Neural cell (in vitro differentiated cells): Measurements from ENCODE around the gene CH25H. TPM values are rescaled to one million over a fixed set of nuclear protein-coding genes. Genes with fewer than 3 reads are reported as not detected.

Experiments
- H2AFZ ChIP-seq: fragments of 200-600, 300-800 bp; sonication (generic), shearing (Covaris generic); 2 replicates; pipeline ENCODE4 v1.6.0; 2014; ENCODE audit warnings: low read depth, mild to moderate bottlenecking, antibody characterized with exemption, low read length, moderate library complexity
- H3F3A ChIP-seq: fragments of 200-600 bp; shearing (Covaris generic); 2 replicates; pipeline ENCODE4 v1.6.1; 2016; ENCODE audit warnings: mild to moderate bottlenecking, moderate library complexity, mixed read lengths, antibody characterized with exemption, low read length; ENCODE audit not compliant: insufficient read depth, poor library complexity, severe bottlenecking
- H3K27ac ChIP-seq: fragments of 200-600, 300-800 bp; sonication (generic), shearing (Covaris generic); 2 replicates; pipeline ENCODE4 v1.5.1; 2014; ENCODE audit warnings: mild to moderate bottlenecking, low read length, moderate library complexity
- H3K27me3 ChIP-seq: fragments of 300-800, 200-600 bp; sonication (generic), shearing (Covaris generic); 2 replicates; pipeline ENCODE4 v1.6.0; 2014; ENCODE audit warnings: mild to moderate bottlenecking, low read depth, low read length, moderate library complexity; ENCODE audit not compliant: insufficient read depth
- H3K36me3 ChIP-seq: fragments of 300-800, 200-600 bp; sonication (generic), shearing (Covaris generic); 2 replicates; pipeline ENCODE4 v1.5.1; 2014; ENCODE audit warnings: mild to moderate bottlenecking, antibody characterized with exemption, low read length, moderate library complexity; ENCODE audit not compliant: insufficient read depth
- H3K4me2 ChIP-seq: fragments of 300-800, 200-600 bp; sonication (generic), shearing (Covaris generic); 2 replicates; pipeline ENCODE4 v1.6.0; 2014; ENCODE audit warnings: mild to moderate bottlenecking, low read length
- H3K4me3 ChIP-seq: fragments of 300-800, 200-600 bp; sonication (generic), shearing (Covaris generic); 2 replicates; pipeline ENCODE4 v1.5.1; 2014; ENCODE audit warnings: mild to moderate bottlenecking, low read length, moderate library complexity
- H3K79me2 ChIP-seq: fragments of 200-600 bp; shearing (Covaris generic); replicated peaks from 2 replicates; pipeline ENCODE4 v1.6.0; 2014; ENCODE audit warnings: mild to moderate bottlenecking, low read length, moderate library complexity; ENCODE audit not compliant: insufficient read depth
- H3K9ac ChIP-seq: fragments of 300-800, 200-600 bp; sonication (generic), shearing (Covaris generic); 2 replicates; pipeline ENCODE4 v1.6.1; 2016; ENCODE audit warnings: mild to moderate bottlenecking, low read length, mixed read lengths
- H3K9me2 ChIP-seq: fragments of 200-600 bp; shearing (Covaris generic); 2 replicates; pipeline ENCODE4 v1.6.1; 2016; ENCODE audit warnings: mild to moderate bottlenecking, low read length, mixed read lengths; ENCODE audit not compliant: insufficient read depth
- H3K9me3 ChIP-seq: fragments of 200-600, 300-800 bp; sonication (generic), shearing (Covaris generic); 2 replicates; pipeline ENCODE4 v1.6.1; 2016; ENCODE audit warnings: mild to moderate bottlenecking, mixed run types, low read length, moderate library complexity, mixed read lengths
- H4K20me1 ChIP-seq: fragments of 200-600 bp; shearing (Covaris generic); 2 replicates; pipeline ENCODE4 v1.6.1; 2016; ENCODE audit warnings: mild to moderate bottlenecking, mixed run types; ENCODE audit not compliant: insufficient read depth
- CTCF ChIP-seq: fragments of 450-650 bp; IDR thresholded peaks from 2 replicates; pipeline ENCODE4 v1.5.1; 2014; ENCODE audit warnings: antibody characterized with exemption, mild to moderate bottlenecking, moderate library complexity; ENCODE audit not compliant: poor library complexity, severe bottlenecking
- EP300 ChIP-seq: fragments of 450-650 bp; conservative IDR thresholded peaks from 2 replicates; pipeline ENCODE4 v1.6.1; 2014; ENCODE audit warnings: antibody characterized with exemption, mild to moderate bottlenecking, moderate library complexity; ENCODE audit not compliant: poor library complexity, severe bottlenecking
- EZH2 ChIP-seq: fragments of 200-600, 300-800 bp; shearing (Covaris generic), sonication (generic); IDR thresholded peaks from 2 replicates; pipeline ENCODE4 v1.6.1; 2014; ENCODE audit warnings: antibody characterized with exemption, low read length, borderline replicate concordance, mild to moderate bottlenecking; ENCODE audit not compliant: insufficient read depth, poor library complexity, severe bottlenecking
- MXI1 ChIP-seq: fragments of 450-650 bp; conservative IDR thresholded peaks from 2 replicates; pipeline ENCODE4 v1.6.1; 2014; ENCODE audit warnings: antibody characterized with exemption, mild to moderate bottlenecking; ENCODE audit not compliant: poor library complexity, severe bottlenecking
- POLR2AphosphoS5 ChIP-seq: IDR thresholded peaks from 2 replicates; pipeline ENCODE4 v1.6.1; 2012
- RAD21 ChIP-seq: fragments of 450-650 bp; conservative IDR thresholded peaks from 2 replicates; pipeline ENCODE4 v1.6.1; 2014; ENCODE audit warnings: antibody characterized with exemption, mild to moderate bottlenecking, moderate library complexity
- REST ChIP-seq: IDR thresholded peaks from 2 replicates; pipeline ENCODE4 v1.6.1; 2012; ENCODE audit warnings: borderline replicate concordance
- SMC3 ChIP-seq: fragments of 450-650 bp; conservative IDR thresholded peaks from 2 replicates; pipeline ENCODE4 v1.6.1; 2014; ENCODE audit warnings: antibody characterized with exemption, mild to moderate bottlenecking, moderate library complexity; ENCODE audit not compliant: poor library complexity
- TAF1 ChIP-seq: IDR thresholded peaks from 2 replicates; pipeline ENCODE4 v1.6.1; 2012; ENCODE audit warnings: low read depth
- polyA plus RNA-seq: library from polyadenylated mRNA; depleted of rRNA; stranded (reverse); fragments of >200 nt; gene quantifications from 2 replicates; pipeline ENCODE4 v1.2.3, GENCODE V29; 2014

Gene CH25H
- polyA plus RNA-seq, 1 donor from 2014 or later: 0.22 TPM

GRCh38 chr10:89207801-89208551 is 859 bp upstream of the CH25H start:
- Histone ChIP-seq H3K27ac (no peak overlapping the region), H3K79me2 (no peaks in the 10 kb centered on the region), H4K20me1 (no peaks in the 10 kb centered on the region), H3K27me3 (peaks cover 70% of the 10 kb centered on the region), H3K9ac (peak overlapping the region; percentile 20), H3K36me3 (no peaks in the 10 kb centered on the region), H3F3A (no peaks in the 10 kb centered on the region), H3K9me2 (no peaks in the 10 kb centered on the region), H3K4me2 (peak overlapping the region; percentile 34), H3K9me3 (no peaks in the 10 kb centered on the region), H2AFZ (no peak overlapping the region), H3K4me3 (peak overlapping the region; percentile 66)
- TF ChIP-seq POLR2AphosphoS5: peak; percentile 7
- TF ChIP-seq EP300: no peak

GRCh38 chr10:89206402-89207180 is 526 bp downstream of the CH25H start:
- Histone ChIP-seq H3K9ac (no peak overlapping the region), H2AFZ (no peak overlapping the region)

More at GRCh38 chr10:89206402-89207180, 526 bp downstream of the CH25H start:
- Histone ChIP-seq H3K79me2 (no peaks in the 10 kb centered on the region), H3K4me3 (peak overlapping the region; percentile 66), H3K9me3 (no peaks in the 10 kb centered on the region), H4K20me1 (no peaks in the 10 kb centered on the region), H3K27me3 (peaks cover 73% of the 10 kb centered on the region), H3K27ac (no peak overlapping the region), H3F3A (no peaks in the 10 kb centered on the region), H3K4me2 (peak overlapping the region; percentile 34), H3K9me2 (no peaks in the 10 kb centered on the region), H3K36me3 (no peaks in the 10 kb centered on the region)
- TF ChIP-seq REST: no peak
- TF ChIP-seq RAD21: no peak
- no peak for TF ChIP-seq POLR2AphosphoS5
- TF ChIP-seq CTCF: no peak
- TF ChIP-seq MXI1: no peak
- no peak for TF ChIP-seq SMC3
- no peak for TF ChIP-seq EZH2
- TF ChIP-seq TAF1: no peak
- no peak for TF ChIP-seq EP300
